ENCODE data around the gene FAM174C. TPM values are rescaled to one million over a fixed set of nuclear protein-coding genes. Genes with fewer than 3 reads are reported as not detected.

FAM174C gene
- total and polyA plus RNA-seq, 2 of the 8 experiments (the other 6 are each of a cell fraction or from before 2014, with no cell fraction given) = 44.5 to 125 TPM

GRCh38 chr19:1290196-1290702, 14.9 kb downstream of the FAM174C start:
- no peak overlapping the region for H3K4me2 ChIP-seq (ENCODE audit: insufficient read depth in 1 of 2, low read depth in 2 of 2, low read length in 2 of 2)
- H3K18ac ChIP-seq (ENCODE audit: extremely low read depth, low read length) = no peak overlapping the region
- no peaks in the 10 kb centered on the region for H3K36me3 ChIP-seq (ENCODE audit: control insufficient read depth in 2 of 4, insufficient read depth in 4 of 4, low read length in 3 of 4)
- ChIA-PET CTCF (ENCODE audit: partially characterized antibody) (interaction anchor here (1.4 kb wide), 1 partner anchor 22 kb away, joined by 4 read pairs; no protein-coding TSS in a partner anchor), POLR2A (ENCODE audit: partially characterized antibody) (interaction anchor here (0.6 to 2.5 kb wide), 5 partner anchors 15 to 714 kb away, joined by 3 to 16 read pairs (median 5); partner anchors contain the start of genes CIRBP and FAM174C)
- no peaks in the 10 kb centered on the region; the same call in 1 of the 2 replicates for H3K79me1 ChIP-seq (ENCODE audit: low read depth, low read length)
- no peak overlapping the region for H4K91ac ChIP-seq (replicated peaks; ENCODE audit: insufficient read length, low read length)
- no peaks in the 10 kb centered on the region for H3K79me2 ChIP-seq (ENCODE audit: control insufficient read depth in 1 of 2, insufficient read depth in 2 of 2, low read length in 2 of 2)
- H2AFZ ChIP-seq (ENCODE audit: low read length) = no peak overlapping the region
- H2AK5ac ChIP-seq (ENCODE audit: low read depth, low read length) = no peak overlapping the region
- no peak overlapping the region for H3K4ac ChIP-seq (replicated peaks; ENCODE audit: insufficient read length, low read depth, low read length)
- H2BK12ac ChIP-seq (ENCODE audit: low read depth, low read length) = no peak overlapping the region
- H3K14ac ChIP-seq (ENCODE audit: insufficient read length) = no peak overlapping the region
- H3K23me2 ChIP-seq (ENCODE audit: low read depth, low read length) = peaks cover 3% of the 10 kb centered on the region; the same call in 1 of the 2 replicates
- H2BK5ac ChIP-seq (ENCODE audit: low read depth, low read length) = no peak overlapping the region
- H4K5ac ChIP-seq (ENCODE audit: insufficient read length, low read depth, low read length) = no peak overlapping the region
- no peak overlapping the region for H2BK20ac ChIP-seq (ENCODE audit: low read length)
- peak overlapping the region; percentile 85 for H4K8ac ChIP-seq (ENCODE audit: extremely low read depth, insufficient read depth, low read length)
- FAIRE-seq (no peak), DNase-seq (ENCODE audit: low read depth in 1 of 2, low spot score in 2 of 2) (no peak)
- H3K27ac ChIP-seq (ENCODE audit: low read depth, low read length) = no peak overlapping the region
- H2BK120ac ChIP-seq (replicated peaks; ENCODE audit: low read depth, low read length) = no peak overlapping the region
- 96% methylated on average over 21 of the region's 24 CpGs; no CpG with 5 or more reads in 1 of the 2 experiments for WGBS, 2 experiments (ENCODE audit: extremely low coverage in 1 of 2, insufficient coverage in 1 of 2, insufficient read length in 1 of 2, insufficient replicate concordance in 2 of 2, low coverage in 1 of 2, low lambda C conversion rate in 2 of 2, missing lambda C conversion rate in 1 of 2)
- no peaks in the 10 kb centered on the region for H3K9me3 ChIP-seq (ENCODE audit: insufficient read depth in 2 of 2, low read depth in 1 of 2, low read length in 1 of 2)
- H3K4me1 ChIP-seq (replicated peaks in 1 of 4; ENCODE audit: control insufficient read depth in 3 of 4, insufficient read depth in 4 of 4, low read length in 3 of 4) = peaks cover 0 to 11% (median 3%) of the 10 kb centered on the region in 4 experiments; a peak in 4 of 7 replicates
- no peak overlapping the region for H2BK15ac ChIP-seq (ENCODE audit: low read length)
- no peak overlapping the region for H3K56ac ChIP-seq (replicated peaks; ENCODE audit: insufficient read length, low read depth, low read length)
- H3K23ac ChIP-seq (ENCODE audit: insufficient read length) = no peak overlapping the region
- H3K9ac ChIP-seq (replicated peaks in 1 of 4; ENCODE audit: extremely low read depth in 1 of 4, low read depth in 3 of 4, low read length in 3 of 4) = no peak overlapping the region
- H3K27me3 ChIP-seq (replicated peaks in 1 of 4; ENCODE audit: control insufficient read depth in 3 of 4, extremely low read depth in 1 of 4, insufficient read depth in 3 of 4, low read length in 3 of 4) = peaks cover 0 to 9% (median 2%) of the 10 kb centered on the region in 4 experiments; a peak in 5 of 7 replicates
- peaks cover 5 to 7% of the 10 kb centered on the region in 2 experiments for H4K20me1 ChIP-seq (replicated peaks in 1 of 2; ENCODE audit: control insufficient read depth in 1 of 2, insufficient read depth in 2 of 2, low read length in 2 of 2)
- no peak overlapping the region for H3K4me3 ChIP-seq (ENCODE audit: extremely low read depth in 1 of 4, insufficient read depth in 2 of 4, low read depth in 3 of 4, low read length in 4 of 4)
- no peak for TF ChIP-seq RNF2 (IDR thresholded peaks at IDR 0.05; ENCODE audit: borderline replicate concordance, low read depth, low read length, missing control alignments, poor library complexity, severe bottlenecking)
- TF ChIP-seq KDM5A (IDR thresholded peaks at IDR 0.05; ENCODE audit: low read length) = no peak
- TF ChIP-seq TAF1 (IDR thresholded peaks at IDR 0.05; ENCODE audit: low read depth, low read length) = no peak
- TF ChIP-seq POU5F1 (IDR thresholded peaks at IDR 0.05; ENCODE audit: low read depth, low read length) = no peak
- TF ChIP-seq CBX5 (IDR thresholded peaks at IDR 0.05; ENCODE audit: low read depth, low read length) = no peak

All from H1 (cell line).